Endothelial cell of umbilical vein (primary cell): ENCODE data around the gene CCDC167. TPM values are rescaled to one million over a fixed set of nuclear protein-coding genes. Genes with fewer than 3 reads are reported as not detected.

Experiments used
- BruUV-seq: library from RNA; stranded (reverse); fragments of 400-500 nt; replicated peaks from 2 replicates; lab custom pipeline; 2021; lab: Mats Ljungman, UMichigan
- CTCF ChIA-PET: fragments of 300-600, 350-600 bp; sonication (Branson Sonifier 250); formaldehyde crosslinking; loops from one replicate; lab custom pipeline; 2021; ENCODE audit warnings: antibody characterized with exemption, inconsistent platforms; lab: Charles Lee
- POLR2A ChIA-PET: fragments of 300-600, 350-600 bp; sonication (Branson Sonifier 250); formaldehyde crosslinking; loops from one replicate; lab custom pipeline; 2021; ENCODE audit warnings: antibody characterized with exemption, inconsistent platforms; lab: Charles Lee
- DNase-seq: peaks from one replicate; pipeline ENCODE4 v3.0.0-alpha.2; 2011; ENCODE audit warnings: low read depth, low spot score
- FAIRE-seq: peaks from 2 replicates; lab custom pipeline; 2011; peaks lifted over from hg19 to GRCh38; lab: Jason Lieb, UNC
- H2AFZ ChIP-seq: 2 replicates; pipeline ENCODE4 v1.6.0; 2012; ENCODE audit warnings: low read depth, low read length, control low read depth, inconsistent platforms
- H3K27ac ChIP-seq: 2 replicates; pipeline ENCODE4 v1.5.1; 2011; ENCODE audit warnings: low read depth, mild to moderate bottlenecking, control low read depth, low read length, moderate library complexity; ENCODE audit not compliant: insufficient read depth
- H3K27me3 ChIP-seq, 2 experiments: 2 replicates each; pipeline versions ENCODE4 v1.6.0 to v1.6.1; 2011; ENCODE audit warnings: low read length in 2 of 2, mixed read lengths in 1 of 2; ENCODE audit not compliant: control insufficient read depth in 2 of 2, insufficient read depth in 2 of 2
- H3K36me3 ChIP-seq, 2 experiments: 2 replicates in 1 of 2; 3 replicates in 1 of 2; pipeline ENCODE4 v1.5.1; 2011; ENCODE audit warnings: low read length in 2 of 2, mild to moderate bottlenecking in 1 of 2, moderate library complexity in 1 of 2; ENCODE audit not compliant: control insufficient read depth in 2 of 2, insufficient read depth in 2 of 2; ENCODE audit errors: extremely low read depth in 1 of 2
- H3K4me1 ChIP-seq: 3 replicates; pipeline ENCODE4 v1.5.1; 2011; ENCODE audit warnings: mild to moderate bottlenecking, low read length; ENCODE audit not compliant: control insufficient read depth, insufficient read depth; ENCODE audit errors: extremely low read depth
- H3K4me2 ChIP-seq: 2 replicates; pipeline ENCODE4 v1.6.1; 2011; ENCODE audit warnings: low read length, control low read depth, mixed read lengths; ENCODE audit not compliant: insufficient read depth
- H3K4me3 ChIP-seq, 3 experiments: fragments of 200-600 bp in 1 of 3; sonication (generic), shearing (Covaris generic) in 1 of 3; replicated peaks in 1 of 3; 2 replicates each; pipeline ENCODE4 v1.5.1; 2011 to 2016; ENCODE audit warnings: control low read depth in 3 of 3, low read length in 3 of 3, mild to moderate bottlenecking in 2 of 3, inconsistent platforms in 1 of 3, low read depth in 1 of 3, moderate library complexity in 1 of 3; ENCODE audit not compliant: insufficient read depth in 1 of 3
- H3K79me2 ChIP-seq: 2 replicates; pipeline ENCODE4 v1.6.0; 2012; ENCODE audit warnings: low read length, inconsistent platforms; ENCODE audit not compliant: control insufficient read depth, insufficient read depth
- H3K9ac ChIP-seq: replicated peaks from 2 replicates; pipeline ENCODE3; 2011; ENCODE audit warnings: low read length, control low read depth; ENCODE audit not compliant: insufficient read depth; ENCODE audit errors: extremely low read depth
- H3K9me1 ChIP-seq: replicated peaks from 3 replicates; pipeline ENCODE4 v1.6.0; 2011; ENCODE audit warnings: mild to moderate bottlenecking, low read length; ENCODE audit not compliant: control insufficient read depth, insufficient read depth; ENCODE audit errors: extremely low read depth
- H3K9me3 ChIP-seq: replicated peaks from 2 replicates; pipeline ENCODE4 v1.5.1; 2012; ENCODE audit warnings: low read length, inconsistent platforms; ENCODE audit not compliant: control insufficient read depth, insufficient read depth
- H4K20me1 ChIP-seq: replicated peaks from 2 replicates; pipeline ENCODE3; 2011; ENCODE audit warnings: mild to moderate bottlenecking, low read length; ENCODE audit not compliant: control insufficient read depth, insufficient read depth; ENCODE audit errors: extremely low read depth
- EZH2 ChIP-seq: IDR thresholded peaks from 2 replicates; pipeline ENCODE4 v1.6.1; 2012; ENCODE audit warnings: borderline replicate concordance, low read depth, mild to moderate bottlenecking, moderate library complexity, low read length, inconsistent platforms; ENCODE audit not compliant: severe bottlenecking
- FOS ChIP-seq: IDR thresholded peaks from 2 replicates; pipeline ENCODE4 v1.6.1; 2011; ENCODE audit warnings: mild to moderate bottlenecking, low read length, moderate library complexity, borderline replicate concordance; ENCODE audit not compliant: insufficient read depth
- GATA2 ChIP-seq: IDR thresholded peaks from 2 replicates; pipeline ENCODE4 v1.7.0; 2011; ENCODE audit warnings: low read depth, mild to moderate bottlenecking, moderate library complexity, mixed read lengths, low read length; ENCODE audit not compliant: insufficient read length, insufficient read depth
- JUN ChIP-seq: IDR thresholded peaks from 2 replicates; pipeline ENCODE4 v1.6.1; 2011; ENCODE audit warnings: borderline replicate concordance, low read depth; ENCODE audit not compliant: insufficient read length, insufficient read depth
- MYC ChIP-seq: IDR thresholded peaks from one replicate; pipeline ENCODE4 v1.6.1; 2011; ENCODE audit warnings: mild to moderate bottlenecking, low read depth, low read length
- POLR2A ChIP-seq: IDR thresholded peaks from 2 replicates; pipeline ENCODE4 v1.6.1; 2012; ENCODE audit warnings: low read depth, mild to moderate bottlenecking, control low read depth, low read length
- POLR2AphosphoS5 ChIP-seq: IDR thresholded peaks from 2 replicates; pipeline ENCODE4 v1.6.1; 2012; ENCODE audit warnings: low read depth, mild to moderate bottlenecking, control low read depth, low read length, moderate library complexity; ENCODE audit not compliant: insufficient read depth
- dilution Hi-C: fragments of 300-500 bp; cut with MboI; formaldehyde crosslinking; loops from one replicate; pipeline ENCODE4 v1.15.0; 2019; ENCODE audit warnings: low sequenced_read_pairs; ENCODE audit not compliant: extremely low pct_ligation_motif_present
- intact Hi-C: fragments of 100-400 bp; cut with micrococcal nuclease; formaldehyde crosslinking; loops from one replicate; pipeline ENCODE4 v1.10.0; 2022
- polyA plus RNA-seq, 4 experiments: library from polyadenylated mRNA; depleted of rRNA in 3 of 4; stranded (reverse) in 3 of 4; unstranded in 1 of 4; fragments of >200 nt; gene quantifications; 2 replicates each; pipeline versions ENCODE4 v1.2.1 to v1.2.3, GENCODE V29; 2011 to 2012; ENCODE audit warnings: missing spikeins in 1 of 4
- total RNA-seq: library from RNA; stranded (reverse); gene quantifications from 2 replicates; pipeline ENCODE4 v1.2.3, GENCODE V29; 2021
- TF ChIP-seq, protein P1 (sequence below), 2 donors: IDR thresholded peaks; 1 replicate in 1 of 2; 2 replicates in 1 of 2; pipeline ENCODE4 v1.5.1; 2011; ENCODE audit warnings: low read length in 2 of 2, mild to moderate bottlenecking in 2 of 2, moderate library complexity in 2 of 2, control low read depth in 1 of 2, inconsistent platforms in 1 of 2, low read depth in 1 of 2; ENCODE audit not compliant: insufficient read depth in 1 of 2; ENCODE audit errors: extremely low read depth in 1 of 2
- TF ChIP-seq, protein P2 (sequence below): IDR thresholded peaks from 2 replicates; pipeline ENCODE4 v1.6.1; 2011; ENCODE audit not compliant: insufficient read depth, insufficient read length

The CCDC167 gene
- total and polyA plus RNA-seq, 2 donors (not counting 3 experiments of a cell fraction or from before 2014, with no cell fraction given), result 46.6 to 105 TPM

- Histone ChIP-seq H2AFZ (no peak overlapping the region), H3K4me1 (peaks cover 7% of the 10 kb centered on the region), H3K4me2 (no peak overlapping the region), H3K27ac (no peak overlapping the region), H4K20me1 (no peaks in the 10 kb centered on the region), H3K9ac (no peak overlapping the region), H3K79me2 (no peaks in the 10 kb centered on the region), H3K9me3 (no peaks in the 10 kb centered on the region), H3K4me3 (no peak overlapping the region), H3K27me3 (peaks cover 66 to 71% of the 10 kb centered on the region in 2 experiments), H3K9me1 (no peaks in the 10 kb centered on the region), H3K36me3 (no peaks in the 10 kb centered on the region)
- FAIRE-seq, result no peak
- POLR2A ChIA-PET, result no interaction called here
- dilution Hi-C loops, result no loop called here
- BruUV-seq, result no TSS peak
- TF ChIP-seq MYC (no peak), POLR2A (no peak), JUN (no peak), POLR2AphosphoS5 (no peak), GATA2 (no peak), FOS (no peak), EZH2 (no peak)
- TF ChIP-seq, protein P1, sequence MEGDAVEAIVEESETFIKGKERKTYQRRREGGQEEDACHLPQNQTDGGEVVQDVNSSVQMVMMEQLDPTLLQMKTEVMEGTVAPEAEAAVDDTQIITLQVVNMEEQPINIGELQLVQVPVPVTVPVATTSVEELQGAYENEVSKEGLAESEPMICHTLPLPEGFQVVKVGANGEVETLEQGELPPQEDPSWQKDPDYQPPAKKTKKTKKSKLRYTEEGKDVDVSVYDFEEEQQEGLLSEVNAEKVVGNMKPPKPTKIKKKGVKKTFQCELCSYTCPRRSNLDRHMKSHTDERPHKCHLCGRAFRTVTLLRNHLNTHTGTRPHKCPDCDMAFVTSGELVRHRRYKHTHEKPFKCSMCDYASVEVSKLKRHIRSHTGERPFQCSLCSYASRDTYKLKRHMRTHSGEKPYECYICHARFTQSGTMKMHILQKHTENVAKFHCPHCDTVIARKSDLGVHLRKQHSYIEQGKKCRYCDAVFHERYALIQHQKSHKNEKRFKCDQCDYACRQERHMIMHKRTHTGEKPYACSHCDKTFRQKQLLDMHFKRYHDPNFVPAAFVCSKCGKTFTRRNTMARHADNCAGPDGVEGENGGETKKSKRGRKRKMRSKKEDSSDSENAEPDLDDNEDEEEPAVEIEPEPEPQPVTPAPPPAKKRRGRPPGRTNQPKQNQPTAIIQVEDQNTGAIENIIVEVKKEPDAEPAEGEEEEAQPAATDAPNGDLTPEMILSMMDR (IDR thresholded peaks at IDR 0.05; ENCODE audit: extremely low read depth in 1 of 2, insufficient read depth in 1 of 2, low read depth in 1 of 2, low read length in 2 of 2), result no peak
- TF ChIP-seq, protein P2, sequence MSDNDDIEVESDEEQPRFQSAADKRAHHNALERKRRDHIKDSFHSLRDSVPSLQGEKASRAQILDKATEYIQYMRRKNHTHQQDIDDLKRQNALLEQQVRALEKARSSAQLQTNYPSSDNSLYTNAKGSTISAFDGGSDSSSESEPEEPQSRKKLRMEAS, result no peak
- no peak for DNase-seq
- CTCF ChIA-PET, result interaction anchor here (1.1 to 7.4 kb wide), 5 partner anchors 11 to 157 kb away, joined by 3 to 162 read pairs (median 4); no protein-coding TSS in a partner anchor
- intact Hi-C loops, result no loop called here
Observed at GRCh38 chr6:37535428-37535758, 35.7 kb upstream of the CCDC167 start.
